NAMALWA (cell line): ENCODE results near the gene KAZN.

Experiments used
- DNase-seq: peaks from one replicate; pipeline ENCODE4 v3.0.0-alpha.2; 2015; ENCODE audit warnings: low spot score

KAZN gene

GRCh38 chr1:14887044-14887566, 288.6 kb downstream of the KAZN start:
- DNase-seq, result no peak

DNA sequence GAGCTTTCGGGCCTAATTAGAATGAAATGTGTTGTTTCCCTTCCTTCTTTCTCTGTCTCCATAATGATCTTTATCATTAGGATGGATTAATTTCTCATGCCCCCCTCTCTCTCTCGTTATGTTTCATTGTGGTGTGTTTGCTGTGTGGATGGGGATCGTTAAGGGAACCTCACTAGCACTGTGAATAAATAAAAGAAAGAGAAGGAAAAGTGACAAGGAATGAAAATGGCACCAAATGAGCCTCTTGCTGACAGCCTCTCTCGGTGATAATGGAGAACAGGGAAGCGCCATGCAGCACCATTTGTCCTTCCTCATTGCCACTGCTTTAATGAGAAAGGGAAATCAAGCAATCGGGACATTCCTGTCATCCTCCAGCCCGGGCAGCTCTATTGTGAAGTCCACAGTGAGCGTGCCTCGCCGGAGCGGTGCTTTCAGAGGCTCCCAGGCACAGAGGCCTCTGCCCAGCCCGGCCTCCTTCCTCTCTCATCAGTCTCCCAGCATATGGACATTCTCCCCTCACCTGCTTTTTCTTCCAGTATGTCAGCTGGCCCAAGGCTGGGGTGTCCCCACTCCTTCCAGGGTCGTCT, 289.4 kb downstream of the KAZN start:
- DNase-seq, result no peak

- DNase-seq, result no peak
These were observed 289.9 kb downstream of the KAZN start for GRCh38 chr1:14888374-14888773.

- no peak for DNase-seq
These were observed 291.4 kb downstream of the KAZN start for GRCh38 chr1:14889825-14890440.

DNA sequence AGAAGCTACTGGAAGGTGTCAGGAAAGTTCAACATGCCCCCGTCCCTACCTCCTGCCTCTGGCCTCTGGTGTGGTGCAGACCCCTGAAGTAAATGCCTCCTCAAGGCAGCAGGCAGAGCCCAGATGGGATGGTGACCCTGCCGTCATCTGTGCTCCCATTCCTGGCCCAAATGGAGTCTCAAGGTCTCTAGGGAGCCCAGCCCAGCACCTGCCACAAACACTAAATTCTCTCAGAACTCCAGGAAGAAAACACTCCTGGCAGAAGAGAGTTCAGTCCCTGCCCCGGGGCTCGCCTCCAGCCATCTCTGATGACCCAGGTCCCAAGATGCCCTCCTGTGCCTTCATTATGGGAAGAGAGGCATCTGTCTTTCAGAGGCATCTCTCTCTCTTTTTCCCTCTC, 293.5 kb downstream of the KAZN start:
- no peak for DNase-seq

- DNase-seq, result no peak
These were observed 296.5 kb downstream of the KAZN start for GRCh38 chr1:14894811-14895560.

GRCh38 chr1:14895727-14896126, 297.2 kb downstream of the KAZN start:
- DNase-seq, result no peak

GRCh38 chr1:14896381-14897079, 298.0 kb downstream of the KAZN start:
- no peak for DNase-seq

DNA sequence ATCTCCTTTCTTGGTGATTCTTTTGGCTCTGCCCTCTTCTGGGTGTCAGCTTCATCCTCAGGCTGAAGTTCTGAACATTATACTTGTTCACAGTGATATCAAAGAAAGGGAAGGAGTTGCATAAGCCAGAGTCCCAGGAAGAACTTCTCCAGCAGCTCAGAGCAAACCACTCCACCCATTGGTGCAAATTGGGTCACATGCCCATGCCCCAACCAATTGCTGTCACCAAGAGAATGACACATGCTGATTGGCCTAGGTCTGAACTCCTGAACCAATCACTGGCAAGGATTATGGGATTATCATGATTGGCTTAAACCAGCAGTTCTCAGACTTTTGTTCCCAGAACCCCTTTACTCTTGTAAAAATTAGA, 298.6 kb downstream of the KAZN start:
- DNase-seq, result peak; percentile 92

DNA sequence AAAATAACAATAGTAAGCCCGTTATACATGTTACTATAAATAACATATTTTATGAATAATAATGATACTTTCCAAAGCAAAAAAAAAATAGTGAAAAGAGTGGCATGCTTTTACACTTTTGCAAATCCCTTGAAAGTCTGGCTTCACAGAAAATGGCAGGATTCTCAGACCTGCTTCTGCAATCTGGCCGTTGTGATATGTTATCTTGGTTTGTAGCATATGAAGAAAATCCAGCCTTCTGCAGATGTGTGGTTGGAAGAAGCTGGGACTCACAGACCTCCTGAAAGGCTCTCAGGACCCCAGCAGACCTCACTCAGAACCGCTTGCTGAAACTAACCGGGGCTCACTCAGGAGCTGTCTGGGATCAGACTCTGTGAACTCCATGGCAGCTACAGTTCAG, 299.1 kb downstream of the KAZN start:
- no peak for DNase-seq

DNA sequence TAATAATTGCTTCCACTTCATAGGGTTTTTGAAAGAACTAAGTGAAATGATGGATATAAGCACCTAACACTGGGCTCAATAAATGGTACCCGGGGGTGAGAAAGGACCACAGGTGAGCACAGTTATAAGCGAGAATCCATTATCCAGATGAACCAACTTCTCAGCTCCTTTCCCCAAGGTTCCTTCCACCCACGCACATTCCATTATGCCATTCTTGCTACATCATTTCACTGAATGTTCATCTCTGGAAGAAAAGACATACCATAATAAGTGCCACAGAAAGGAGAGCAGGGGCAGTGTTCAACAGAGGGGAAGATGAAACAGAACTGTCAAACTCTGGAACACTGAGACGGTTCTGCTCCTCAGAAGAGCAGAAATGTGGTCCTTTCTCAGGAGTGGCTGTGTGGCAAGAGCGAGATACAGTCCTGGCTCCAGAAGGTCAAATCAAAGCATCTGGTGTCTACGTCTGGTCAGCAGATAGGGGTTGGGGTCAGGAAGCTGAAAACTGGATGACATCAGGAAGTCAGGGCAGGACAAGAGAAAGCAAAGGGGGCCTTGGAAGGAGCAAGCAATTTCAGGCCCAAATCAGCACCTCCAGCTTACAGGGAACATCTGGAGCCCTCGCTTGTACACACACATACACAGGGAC, 299.6 kb downstream of the KAZN start:
- no peak for DNase-seq

DNA sequence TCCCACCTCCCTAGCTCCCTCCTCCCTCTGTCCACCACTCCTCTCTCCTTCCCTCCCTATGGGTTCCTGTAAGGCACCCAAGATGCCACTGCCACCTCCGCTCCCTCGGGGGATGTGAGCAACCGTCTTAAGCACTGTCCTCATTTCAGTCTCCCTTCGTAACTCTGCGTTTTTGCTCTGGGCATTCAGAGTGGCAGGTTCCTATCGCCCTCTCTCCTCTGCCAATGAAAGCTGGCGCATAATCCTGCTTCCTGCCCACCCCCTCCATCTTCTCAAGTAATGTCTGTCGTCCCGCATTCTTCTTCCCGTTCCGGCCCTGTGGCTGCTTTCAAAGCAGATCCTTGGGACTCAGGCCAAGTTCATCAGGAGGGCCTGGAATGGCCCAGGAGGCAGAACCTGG, 301.2 kb downstream of the KAZN start:
- no peak for DNase-seq

GRCh38 chr1:14901371-14901954, 303.0 kb downstream of the KAZN start:
- no peak for DNase-seq

GRCh38 chr1:14903922-14904321, 305.4 kb downstream of the KAZN start:
- no peak for DNase-seq

GRCh38 chr1:14906665-14907064, 308.2 kb downstream of the KAZN start:
- DNase-seq, result no peak

GRCh38 chr1:14907416-14907815, 308.9 kb downstream of the KAZN start:
- DNase-seq, result no peak

- no peak for DNase-seq
These were observed 310.8 kb downstream of the KAZN start for GRCh38 chr1:14909273-14909672.

DNA sequence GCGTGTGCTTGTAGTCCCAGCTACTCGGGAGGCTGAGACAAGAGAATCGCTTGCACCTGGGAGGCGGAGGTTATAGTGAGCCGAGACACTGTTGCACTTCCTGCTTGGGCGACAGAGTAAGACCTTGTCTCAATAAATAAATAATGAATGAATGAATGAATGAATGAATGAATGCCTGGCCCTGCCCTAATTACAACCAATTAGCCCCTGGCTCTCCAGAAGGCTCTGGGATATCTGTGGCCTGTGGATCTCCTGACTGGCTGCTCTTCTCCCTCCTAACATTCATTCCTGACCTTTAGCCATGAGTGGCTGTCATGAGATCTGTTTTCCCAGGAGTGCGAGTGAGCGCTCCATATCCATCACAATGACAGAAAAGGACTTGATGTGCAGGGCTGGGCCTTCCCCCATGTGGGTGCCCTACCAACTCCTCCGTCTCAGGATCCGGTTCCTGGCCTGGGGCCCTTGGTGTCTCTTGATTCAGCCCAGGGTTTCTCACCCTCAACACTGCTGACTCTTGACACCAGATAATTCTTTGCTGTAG, 311.5 kb downstream of the KAZN start:
- no peak for DNase-seq

DNA sequence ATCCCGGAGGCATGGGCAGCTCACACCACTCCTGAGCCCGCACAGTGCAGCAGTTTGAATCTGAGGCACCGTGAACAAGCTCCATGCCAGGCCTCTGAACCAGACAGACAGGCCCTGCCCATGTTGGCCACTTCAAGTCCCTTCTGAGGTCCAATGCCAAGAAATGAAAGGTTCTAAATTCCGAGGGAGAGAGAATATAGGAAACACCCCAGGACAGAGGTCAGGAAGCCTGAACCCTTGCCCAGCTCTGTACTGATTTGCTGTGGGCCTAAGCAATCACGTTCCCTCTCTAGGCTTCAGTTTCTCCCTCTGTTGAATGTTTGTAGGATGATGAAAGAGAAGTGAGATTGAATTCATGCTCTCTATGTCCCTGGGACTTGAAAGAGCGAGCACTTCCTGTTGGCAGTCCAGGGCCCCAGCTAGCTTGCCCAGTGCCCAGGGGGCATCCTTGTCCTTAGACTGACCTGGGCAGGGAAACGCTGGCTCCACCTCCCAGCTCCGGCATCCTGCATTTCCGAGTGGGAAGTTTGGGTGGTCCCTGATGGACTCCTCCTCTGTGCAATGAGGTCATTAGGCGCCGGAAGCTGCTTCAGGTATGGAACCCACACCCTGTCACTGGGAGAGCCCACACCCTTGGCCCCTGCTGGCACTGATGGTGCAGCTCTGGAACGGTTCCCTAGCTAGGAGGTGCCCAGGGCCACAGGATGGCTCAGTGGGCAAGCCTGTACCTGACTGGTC, 312.7 kb downstream of the KAZN start:
- DNase-seq, result no peak

DNA sequence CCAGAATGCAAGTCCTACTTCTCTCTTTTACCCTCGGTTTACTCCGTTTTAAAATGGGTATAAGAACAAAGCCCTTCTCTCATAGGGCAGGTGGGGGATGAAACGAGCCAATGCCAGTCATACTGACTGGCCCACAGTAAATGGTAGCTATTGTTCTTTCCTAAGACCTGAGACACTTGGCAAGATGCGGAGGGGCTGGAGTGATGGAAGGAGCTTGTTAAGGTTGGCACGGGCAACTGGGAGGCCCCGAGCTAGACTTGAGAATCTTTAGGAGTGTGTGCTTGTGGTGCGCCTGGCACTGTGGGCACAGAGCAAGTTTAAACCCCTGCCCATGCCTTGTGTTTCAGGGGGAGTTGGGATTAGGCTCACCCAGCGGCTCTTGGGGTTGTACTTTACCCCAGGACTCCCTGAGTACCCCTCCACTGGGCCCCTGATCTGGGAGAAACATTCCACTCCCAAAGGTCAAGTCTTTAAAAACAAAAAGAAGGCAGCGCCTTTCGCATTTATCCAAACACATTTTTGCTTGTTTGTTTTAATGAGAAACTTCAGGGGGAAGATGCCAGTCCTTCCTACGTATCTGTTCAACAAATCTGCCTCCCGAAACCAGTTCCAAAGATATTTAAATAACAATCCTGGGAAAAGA, 314.5 kb downstream of the KAZN start:
- DNase-seq, result no peak
